Measurements from ENCODE around the gene ARID4A.

The ARID4A gene

GRCh38 chr14:58297412-58297761 lies 968 bp upstream of the ARID4A start:
- TF ChIP-seq, protein P1, sequence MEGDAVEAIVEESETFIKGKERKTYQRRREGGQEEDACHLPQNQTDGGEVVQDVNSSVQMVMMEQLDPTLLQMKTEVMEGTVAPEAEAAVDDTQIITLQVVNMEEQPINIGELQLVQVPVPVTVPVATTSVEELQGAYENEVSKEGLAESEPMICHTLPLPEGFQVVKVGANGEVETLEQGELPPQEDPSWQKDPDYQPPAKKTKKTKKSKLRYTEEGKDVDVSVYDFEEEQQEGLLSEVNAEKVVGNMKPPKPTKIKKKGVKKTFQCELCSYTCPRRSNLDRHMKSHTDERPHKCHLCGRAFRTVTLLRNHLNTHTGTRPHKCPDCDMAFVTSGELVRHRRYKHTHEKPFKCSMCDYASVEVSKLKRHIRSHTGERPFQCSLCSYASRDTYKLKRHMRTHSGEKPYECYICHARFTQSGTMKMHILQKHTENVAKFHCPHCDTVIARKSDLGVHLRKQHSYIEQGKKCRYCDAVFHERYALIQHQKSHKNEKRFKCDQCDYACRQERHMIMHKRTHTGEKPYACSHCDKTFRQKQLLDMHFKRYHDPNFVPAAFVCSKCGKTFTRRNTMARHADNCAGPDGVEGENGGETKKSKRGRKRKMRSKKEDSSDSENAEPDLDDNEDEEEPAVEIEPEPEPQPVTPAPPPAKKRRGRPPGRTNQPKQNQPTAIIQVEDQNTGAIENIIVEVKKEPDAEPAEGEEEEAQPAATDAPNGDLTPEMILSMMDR (IDR thresholded peaks at IDR 0.05; ENCODE audit: low read depth, low read length), result no peak
- Histone ChIP-seq H3K9me3 (ENCODE audit: severe bottlenecking) (no peaks in the 10 kb centered on the region), H3K27ac (peak overlapping the region; percentile 99), H3K27me3 (ENCODE audit: insufficient read depth, low read depth, severe bottlenecking) (no peaks in the 10 kb centered on the region), H3K36me3 (peaks cover 42% of the 10 kb centered on the region), H3K4me3 (ENCODE audit: low read depth, low read length) (peak overlapping the region; percentile 98)
- no peak for DNase-seq

DNA sequence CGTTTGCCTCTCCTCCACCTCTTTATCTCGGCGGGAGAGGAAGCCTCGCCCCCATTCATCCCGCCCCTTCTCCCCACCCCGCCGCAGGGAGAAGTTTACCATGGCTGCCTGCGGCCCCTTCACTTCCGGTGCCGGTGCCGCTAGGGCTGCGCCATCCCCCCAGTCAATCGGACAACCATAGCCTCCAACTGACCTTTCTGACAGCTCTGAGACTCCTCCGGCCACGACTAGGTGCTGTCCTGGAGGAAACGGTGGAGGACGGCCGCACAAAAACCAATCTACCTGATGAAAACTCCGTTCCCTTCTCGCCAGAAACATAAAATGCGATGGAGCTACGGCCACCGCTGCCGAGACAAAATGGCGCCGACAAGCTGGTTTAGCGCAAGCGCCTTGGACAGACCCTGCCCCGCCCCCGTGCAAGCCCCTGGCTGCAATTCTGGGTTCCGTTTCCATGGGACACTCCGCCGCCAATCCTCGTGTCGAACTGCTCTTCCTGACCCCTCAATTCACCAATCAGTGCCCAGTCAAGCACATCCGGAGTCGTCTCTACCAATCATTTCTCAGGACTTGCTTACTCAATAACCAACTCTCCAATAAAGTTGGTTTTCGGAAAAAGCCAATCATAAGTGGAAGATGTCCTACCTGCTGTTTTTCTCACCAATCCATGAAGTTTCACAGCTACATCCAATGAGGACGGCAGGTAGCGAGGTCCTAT lies 436 bp upstream of the ARID4A start:
- DNase-seq, result peak; percentile 99
- Histone ChIP-seq H3K27me3 (ENCODE audit: insufficient read depth, low read depth, severe bottlenecking) (no peaks in the 10 kb centered on the region), H3K9me3 (ENCODE audit: severe bottlenecking) (no peaks in the 10 kb centered on the region), H3K36me3 (peaks cover 41% of the 10 kb centered on the region), H3K4me3 (ENCODE audit: low read depth, low read length) (peak overlapping the region; percentile 98), H3K27ac (peak overlapping the region; percentile 99)
- TF ChIP-seq, protein P1 (IDR thresholded peaks at IDR 0.05; ENCODE audit: low read depth, low read length), result no peak

DNA sequence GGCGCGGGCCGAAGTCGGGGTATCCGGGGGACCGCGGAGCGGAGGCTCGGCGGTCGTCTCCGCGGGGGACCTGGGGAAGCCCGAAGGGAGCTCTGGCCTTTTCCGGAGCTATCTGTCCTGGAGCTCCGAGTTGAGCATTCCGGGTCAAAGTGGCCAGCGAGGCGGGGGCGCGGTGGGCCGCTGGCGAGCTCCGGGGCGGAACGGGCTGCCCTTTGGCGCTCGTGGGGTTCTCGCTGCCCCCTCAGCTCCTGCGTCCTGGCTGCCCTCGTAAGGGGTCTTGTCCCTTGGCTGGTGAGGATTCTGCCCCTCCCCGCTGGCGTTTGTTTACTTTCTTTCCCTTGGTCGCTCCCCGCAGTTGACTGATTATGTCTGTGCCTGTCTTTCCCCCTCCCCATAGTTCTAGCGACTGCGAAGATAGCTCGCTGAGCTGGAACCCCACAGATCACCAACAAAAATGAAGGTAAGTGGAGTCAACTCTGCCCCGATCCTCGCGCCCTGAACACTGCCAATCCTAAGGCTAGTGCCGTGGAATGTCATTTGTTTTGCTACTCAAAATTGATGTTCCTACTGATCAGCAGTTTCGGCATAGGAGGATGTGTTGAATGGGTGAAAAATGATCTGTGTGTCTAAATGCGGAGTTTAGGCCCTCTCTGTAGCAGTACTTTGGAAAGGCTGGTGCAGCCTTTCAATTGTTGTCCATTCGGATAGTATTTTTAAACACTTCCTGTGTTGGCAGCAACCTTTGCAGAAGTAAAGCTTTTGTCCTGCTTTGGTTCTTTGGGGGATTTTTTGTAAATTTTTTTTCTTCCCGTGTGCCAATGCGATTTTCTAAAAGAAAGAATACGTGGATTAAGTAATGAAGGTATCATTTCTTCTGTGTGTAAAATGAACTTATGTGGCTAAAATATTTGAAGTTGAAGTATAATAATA lies 1.3 kb downstream of the ARID4A start:
- TF ChIP-seq, protein P1 (IDR thresholded peaks at IDR 0.05; ENCODE audit: low read depth, low read length), result no peak
- Histone ChIP-seq H3K36me3 (peaks cover 27% of the 10 kb centered on the region), H3K27me3 (ENCODE audit: insufficient read depth, low read depth, severe bottlenecking) (no peaks in the 10 kb centered on the region), H3K9me3 (ENCODE audit: severe bottlenecking) (no peaks in the 10 kb centered on the region), H3K4me3 (ENCODE audit: low read depth, low read length) (peak overlapping the region; percentile 97), H3K27ac (peak overlapping the region; percentile 66)
- peak; percentile 19 for DNase-seq

GRCh38 chr14:58301416-58301815 lies 3.1 kb downstream of the ARID4A start:
- Histone ChIP-seq H3K27ac (no peak overlapping the region), H3K27me3 (ENCODE audit: insufficient read depth, low read depth, severe bottlenecking) (no peaks in the 10 kb centered on the region), H3K9me3 (ENCODE audit: severe bottlenecking) (no peaks in the 10 kb centered on the region), H3K36me3 (peaks cover 18% of the 10 kb centered on the region), H3K4me3 (ENCODE audit: low read depth, low read length) (no peak overlapping the region)
- DNase-seq, result no peak
- TF ChIP-seq, protein P1 (IDR thresholded peaks at IDR 0.05; ENCODE audit: low read depth, low read length), result no peak

GRCh38 chr14:58305730-58306129 lies 7.4 kb downstream of the ARID4A start:
- DNase-seq, result no peak

More at GRCh38 chr14:58305730-58306129, 7.4 kb downstream of the ARID4A start:
- H3K9me3 ChIP-seq (ENCODE audit: severe bottlenecking), result no peaks in the 10 kb centered on the region
- TF ChIP-seq, protein P1 (IDR thresholded peaks at IDR 0.05; ENCODE audit: low read depth, low read length), result no peak
- H3K27me3 ChIP-seq (ENCODE audit: insufficient read depth, low read depth, severe bottlenecking), result no peaks in the 10 kb centered on the region
- no peak overlapping the region for H3K27ac ChIP-seq
- H3K4me3 ChIP-seq (ENCODE audit: low read depth, low read length), result no peak overlapping the region
- H3K36me3 ChIP-seq, result peaks cover 18% of the 10 kb centered on the region; the same call in 1 of the 2 replicates

All from WERI-Rb-1 (cell line).